NCI-H510A treated with DMSO at 0.1 percent for 48 hours (cell line): ENCODE results near the gene LCAT.

Experiments
- DNase-seq: peaks from one replicate; lab custom pipeline; 2025; lab: John Stamatoyannopoulos, UW

Gene LCAT

GRCh38 chr16:67909056-67909742 is 34.7 kb downstream of the LCAT start:
- no peak for DNase-seq

- no peak for DNase-seq
Observed at GRCh38 chr16:67907397-67908180, 36.3 kb downstream of the LCAT start.

GRCh38 chr16:67902831-67903230 is 41.1 kb downstream of the LCAT start:
- no peak for DNase-seq

- DNase-seq: no peak
Observed at GRCh38 chr16:67901734-67902133, 42.2 kb downstream of the LCAT start.

GRCh38 chr16:67897231-67897630 is 46.7 kb downstream of the LCAT start:
- DNase-seq: no peak

GRCh38 chr16:67893743-67894399 is 50.0 kb downstream of the LCAT start:
- DNase-seq: no peak

GRCh38 chr16:67892899-67893742 is 50.8 kb downstream of the LCAT start, which contains the start of gene PSKH1:
PSKH1 (plus strand) TSS chr16:67893254; CDS start chr16:67908750, 15,496 bp downstream.
- DNase-seq: peak; percentile 80

GRCh38 chr16:67892375-67892774 is 51.5 kb downstream of the LCAT start:
- no peak for DNase-seq
